GM21786 (cell line): ENCODE results near the gene ZFP3.
"Not testable (repeated sequence)": the region's sequence is repeated elsewhere in the genome, so short reads cannot be mapped to it uniquely, and the experiment has no call there.

Experiments
- ATAC-seq: cut with Tn5 transposase; IDR thresholded peaks from one replicate; pipeline ENCODE4 v1.9.1; 2021; ENCODE audit not compliant: unreplicated experiment

ZFP3 gene

DNA sequence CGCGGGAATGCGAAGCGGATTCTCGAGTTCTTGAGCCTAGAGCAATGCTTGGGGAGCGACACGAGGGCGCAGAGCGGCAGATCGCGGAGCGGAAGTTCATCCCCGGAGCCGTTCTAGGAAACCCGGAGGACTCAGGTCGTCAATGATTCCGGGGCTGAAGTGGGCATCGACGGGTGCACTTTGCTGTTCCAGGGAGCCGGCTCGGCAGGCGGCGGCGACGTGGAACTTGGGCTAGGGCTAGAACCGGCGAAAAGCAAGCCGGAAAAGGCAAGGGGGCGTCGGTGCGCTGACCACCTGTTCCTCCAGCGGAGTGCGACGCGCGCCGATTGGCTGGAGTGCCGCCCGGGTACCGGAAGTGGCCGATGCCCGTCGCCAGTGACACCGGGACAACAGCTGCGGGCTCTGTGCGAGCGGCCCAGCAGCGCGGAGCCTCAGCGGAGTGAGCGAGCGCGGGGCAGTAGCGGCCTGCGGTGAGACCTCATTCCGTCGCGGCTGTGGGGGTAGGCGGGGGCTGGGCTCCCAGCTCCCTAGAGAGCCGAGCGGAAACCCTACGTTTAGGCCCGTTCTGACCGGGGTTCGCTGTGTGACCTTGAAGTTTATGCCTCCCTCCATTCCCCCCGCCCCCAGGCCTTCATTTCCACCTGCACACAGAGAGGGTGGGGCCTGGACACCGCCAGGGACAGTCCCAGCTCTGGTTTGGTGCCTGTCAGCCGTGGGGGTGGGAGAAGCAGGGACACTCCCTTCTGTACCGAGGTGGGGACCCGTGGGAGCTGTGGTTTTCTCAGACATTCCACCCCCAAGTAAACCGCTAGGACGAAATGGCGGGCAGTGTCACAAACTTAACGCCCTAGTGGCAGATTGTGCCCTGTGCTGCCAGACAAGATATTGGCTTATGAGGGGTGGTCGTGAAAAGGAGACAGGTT, at the start of gene ZFP3:
ZFP3 (plus strand) TSS at position 362 of the 923 bp plus-strand sequence. CDS start 13,038 bp downstream, outside the sequence.
- peak; percentile 79 for ATAC-seq

GRCh38 chr17:5030168-5030567, 48.1 kb upstream of the ZFP3 start:
- not testable (repeated sequence) for ATAC-seq

- ATAC-seq: no peak
Observed at GRCh38 chr17:5031365-5032082, 46.7 kb upstream of the ZFP3 start.

- ATAC-seq: no peak
Observed at GRCh38 chr17:5032865-5033264, 45.4 kb upstream of the ZFP3 start.

DNA sequence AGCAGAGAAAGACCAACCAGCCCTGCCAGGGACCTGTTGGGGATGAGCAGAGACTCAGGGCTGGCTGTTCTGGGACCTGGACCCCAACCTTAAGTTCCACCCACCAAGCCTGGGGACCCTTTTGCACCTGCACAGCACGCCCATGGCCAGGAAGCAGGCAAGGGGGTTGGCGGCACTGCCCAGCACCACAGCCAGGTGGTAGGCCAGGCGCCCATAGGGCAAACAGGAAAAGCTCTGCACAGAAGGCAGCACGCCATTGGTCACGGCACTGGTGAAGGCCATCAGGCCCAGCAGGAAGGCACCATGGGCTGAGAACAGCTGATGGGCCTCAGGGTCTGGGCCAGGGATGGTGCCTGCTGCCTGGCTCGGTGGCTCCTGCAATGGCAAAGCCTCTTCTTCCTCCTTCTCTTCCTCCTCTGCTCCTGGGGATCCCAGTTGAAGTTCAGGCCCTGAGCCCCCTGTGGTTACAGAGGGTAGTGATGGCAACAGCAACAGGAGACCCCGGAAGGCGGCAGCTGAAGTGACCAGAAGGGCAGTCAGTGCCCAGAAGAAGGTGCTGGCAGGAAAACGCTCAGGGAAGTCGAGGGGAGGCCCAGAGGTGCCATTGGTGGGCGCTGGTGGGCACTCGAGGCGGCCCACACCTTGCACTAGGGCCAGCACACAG, 44.8 kb upstream of the ZFP3 start:
- no peak for ATAC-seq

GRCh38 chr17:5034063-5034462, 44.2 kb upstream of the ZFP3 start:
- no peak for ATAC-seq

DNA sequence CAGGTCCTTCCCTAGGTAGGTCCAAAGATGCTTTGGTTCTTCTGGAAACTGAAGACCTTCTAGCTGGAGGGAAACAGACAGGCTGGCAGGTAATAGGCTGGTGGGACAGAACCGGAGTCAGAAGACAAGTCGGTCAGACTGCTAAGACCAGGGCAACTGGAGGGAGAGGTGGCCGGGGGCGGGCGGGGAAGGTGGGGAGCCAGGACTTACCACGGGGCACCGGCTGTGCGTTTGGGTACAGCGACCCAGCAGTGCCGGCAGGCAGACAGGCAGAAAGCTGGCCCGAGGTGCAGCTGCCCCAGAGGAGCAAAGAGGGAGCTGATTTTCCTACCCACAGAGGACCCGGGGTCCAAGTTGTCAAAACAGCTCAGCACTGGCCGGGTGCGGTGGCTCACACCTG, 43.6 kb upstream of the ZFP3 start:
- ATAC-seq: no peak

DNA sequence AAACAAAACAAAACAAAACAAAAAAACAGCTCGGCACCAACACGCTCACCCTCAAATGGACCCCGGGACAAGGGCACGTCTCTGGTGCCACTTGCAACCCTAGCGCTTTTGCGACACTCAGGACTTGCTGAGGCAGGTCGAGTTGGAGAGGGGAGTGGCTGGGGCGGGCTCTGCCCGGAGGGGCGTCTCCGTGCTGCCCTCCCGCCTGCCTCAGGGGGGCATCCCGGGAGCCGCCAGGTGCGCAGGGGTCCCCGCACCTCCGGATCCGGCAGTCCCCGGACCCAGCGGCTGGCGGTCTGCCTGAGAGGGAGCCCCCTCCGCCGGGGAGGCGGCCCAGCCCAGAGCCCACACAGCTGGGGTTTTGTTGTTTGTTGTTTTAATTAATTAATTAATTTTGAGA, 43.0 kb upstream of the ZFP3 start, which contains the start of gene SLC52A1:
SLC52A1 (minus strand) TSS at position 112 of the 400 bp plus-strand sequence. CDS start 820 bp downstream, outside the sequence.
- ATAC-seq: no peak

- ATAC-seq: no peak
Observed at GRCh38 chr17:5042157-5043022, 35.9 kb upstream of the ZFP3 start.

GRCh38 chr17:5043524-5043923, 34.7 kb upstream of the ZFP3 start:
- no peak for ATAC-seq

- no peak for ATAC-seq
Observed at GRCh38 chr17:5044630-5045029, 33.6 kb upstream of the ZFP3 start.

- ATAC-seq: no peak
Observed at GRCh38 chr17:5045496-5045895, 32.8 kb upstream of the ZFP3 start.

DNA sequence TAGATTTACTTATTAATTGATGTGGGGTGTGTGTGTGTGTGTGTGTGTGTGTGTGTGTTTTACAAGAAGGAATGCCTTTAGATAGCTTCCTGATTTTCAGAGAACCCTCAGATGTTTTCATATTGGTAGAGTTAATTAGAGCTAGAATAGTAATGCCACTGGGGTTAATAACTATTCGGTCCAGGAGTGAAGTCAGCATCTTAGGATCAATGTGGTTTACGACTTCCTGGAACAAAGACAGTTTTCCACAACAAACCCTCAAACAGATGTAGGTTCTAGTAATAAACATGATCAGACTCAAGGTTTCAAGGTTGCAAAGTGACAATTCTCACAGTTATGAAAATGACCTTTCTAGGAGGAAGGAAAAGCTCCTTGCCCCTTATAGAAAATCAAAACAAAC, 30.8 kb upstream of the ZFP3 start:
- ATAC-seq: no peak

GRCh38 chr17:5049314-5049841, 28.9 kb upstream of the ZFP3 start:
- ATAC-seq: no peak

DNA sequence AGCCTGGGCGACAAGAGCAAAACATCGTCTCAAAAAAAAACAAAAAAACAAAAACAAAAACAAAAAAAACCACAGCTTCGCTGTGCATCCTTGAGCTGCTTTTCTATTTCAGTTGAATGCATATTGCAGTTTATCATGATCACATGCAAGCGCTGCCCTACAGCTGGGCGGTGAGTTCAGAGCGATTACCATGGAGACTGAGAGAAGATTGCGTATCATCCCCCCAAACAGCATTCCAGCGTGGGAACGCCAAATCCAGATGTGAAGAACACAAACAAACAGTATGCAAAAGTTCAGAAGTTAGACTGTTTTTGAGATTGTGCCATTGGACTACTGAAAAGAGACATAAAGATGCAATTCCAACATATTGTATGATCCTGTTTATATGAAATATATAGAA, 28.0 kb upstream of the ZFP3 start:
- ATAC-seq: no peak

GRCh38 chr17:5055543-5055942, 22.7 kb upstream of the ZFP3 start:
- ATAC-seq: no peak

DNA sequence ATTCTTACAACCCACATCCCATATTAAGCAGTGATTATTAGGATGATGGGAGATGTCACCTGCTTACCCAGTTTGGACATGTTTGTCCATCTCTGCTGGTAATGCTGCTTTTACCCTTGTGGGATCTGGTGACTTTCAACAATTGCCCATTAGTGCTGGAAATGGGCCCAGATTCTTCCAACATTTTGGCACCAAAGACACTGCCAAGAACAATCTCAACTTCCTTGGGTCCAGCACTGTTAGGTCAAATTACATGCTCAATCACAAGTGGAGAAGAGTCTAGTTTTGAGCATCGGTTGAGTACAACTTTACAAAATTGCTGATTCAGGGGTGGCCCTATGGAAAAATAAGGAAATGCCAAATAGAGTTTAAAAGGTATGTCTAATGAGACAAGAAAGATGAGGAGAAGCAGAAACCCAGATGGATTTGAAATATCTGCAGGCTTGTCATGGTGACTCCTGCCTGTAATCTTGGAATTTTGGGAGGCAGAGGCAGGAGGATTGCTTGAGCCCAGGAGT, 13.0 kb upstream of the ZFP3 start:
- no peak for ATAC-seq

DNA sequence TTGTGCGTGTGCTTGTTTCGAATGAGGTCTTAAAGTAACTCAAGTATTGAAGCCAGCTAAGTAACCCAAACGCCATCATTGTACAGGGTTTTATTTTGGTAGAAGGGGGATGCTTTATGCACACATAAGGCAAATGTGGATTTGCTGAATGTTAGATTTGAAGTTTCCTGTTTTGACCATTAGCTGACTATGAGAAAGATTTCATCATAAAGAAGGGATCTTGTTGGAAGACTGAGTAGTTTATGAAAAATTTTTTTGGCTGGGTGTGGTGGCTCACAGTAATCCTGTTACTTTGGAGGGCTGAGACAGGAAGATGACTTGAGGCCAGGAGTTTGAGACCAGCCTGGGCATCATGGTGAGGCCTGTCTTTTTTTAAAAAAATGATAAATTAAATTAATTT, 10.0 kb upstream of the ZFP3 start:
- ATAC-seq: no peak

DNA sequence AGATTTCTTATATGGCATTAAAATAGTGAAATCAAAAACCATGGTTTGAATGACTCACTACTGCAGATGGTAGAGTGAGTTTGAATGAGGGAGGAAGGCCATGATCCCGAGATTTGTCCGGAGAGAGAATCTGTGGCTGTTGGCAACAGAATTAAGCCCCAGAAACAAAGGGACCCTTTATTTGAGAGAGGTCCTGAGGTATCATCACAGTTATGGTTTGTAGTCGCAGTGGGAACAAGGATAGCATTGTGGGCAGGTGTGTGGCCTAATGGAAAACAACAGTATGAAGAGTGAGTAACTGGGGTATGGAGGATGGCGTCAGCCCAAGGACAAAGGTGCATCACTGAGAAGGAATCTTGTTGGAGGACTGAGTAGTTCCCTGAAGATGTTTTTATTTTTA, 8.5 kb upstream of the ZFP3 start:
- no peak for ATAC-seq

- not testable (repeated sequence) for ATAC-seq
Observed at GRCh38 chr17:5075472-5075871, 2.8 kb upstream of the ZFP3 start.
